DOHH2 (cell line): ENCODE measurements around the gene ZNF593.

Source experiments
- H3F3A ChIP-seq: fragments of 200-600 bp; sonication (generic), shearing (Covaris generic); 2 replicates; pipeline ENCODE4 v1.6.0; 2016; ENCODE audit warnings: antibody characterized with exemption, mild to moderate bottlenecking; ENCODE audit not compliant: control insufficient read depth, insufficient read depth
- H3K27ac ChIP-seq: fragments of 200-600 bp; sonication (generic); 2 replicates; pipeline ENCODE4 v1.5.1; 2014; ENCODE audit warnings: low read depth, mild to moderate bottlenecking, low read length, moderate library complexity
- H3K27me3 ChIP-seq: fragments of 200-600 bp; sonication (generic); 2 replicates; pipeline ENCODE4 v1.6.1; 2014; ENCODE audit warnings: mild to moderate bottlenecking, low read length, mixed read lengths; ENCODE audit not compliant: control insufficient read depth
- H3K36me3 ChIP-seq: fragments of 200-600 bp; sonication (generic); 2 replicates; pipeline ENCODE4 v1.6.1; 2014; ENCODE audit warnings: mild to moderate bottlenecking, low read length, moderate library complexity, mixed read lengths; ENCODE audit not compliant: control insufficient read depth
- H3K4me1 ChIP-seq: fragments of 200-600 bp; sonication (generic); 2 replicates; pipeline ENCODE4 v1.6.1; 2014; ENCODE audit warnings: mild to moderate bottlenecking, low read length, mixed read lengths; ENCODE audit not compliant: control insufficient read depth
- H3K4me2 ChIP-seq: fragments of 200-600 bp; sonication (generic); 2 replicates; pipeline ENCODE4 v1.6.0; 2014; ENCODE audit warnings: mild to moderate bottlenecking, low read length, moderate library complexity
- H3K4me3 ChIP-seq: fragments of 200-600 bp; sonication (generic); 2 replicates; pipeline ENCODE4 v1.5.1; 2014; ENCODE audit warnings: mild to moderate bottlenecking, low read length, mixed read lengths
- H3K79me2 ChIP-seq: fragments of 200-600 bp; sonication (generic); 2 replicates; pipeline ENCODE4 v1.6.1; 2014; ENCODE audit warnings: mild to moderate bottlenecking, low read length, mixed read lengths; ENCODE audit not compliant: control insufficient read depth
- H3K9me2 ChIP-seq: fragments of 200-600 bp; sonication (generic); replicated peaks from 2 replicates; pipeline ENCODE4 v1.6.1; 2014; ENCODE audit warnings: mild to moderate bottlenecking, low read length, mixed read lengths; ENCODE audit not compliant: control insufficient read depth
- H3K9me3 ChIP-seq: fragments of 200-600 bp; sonication (generic); 2 replicates; pipeline ENCODE4 v1.6.1; 2014; ENCODE audit warnings: antibody characterized with exemption, low read length, mixed read lengths; ENCODE audit not compliant: control insufficient read depth, insufficient read depth
- H4K20me1 ChIP-seq: fragments of 200-600 bp; sonication (generic); 2 replicates; pipeline ENCODE4 v1.6.0; 2014; ENCODE audit warnings: low read depth, mild to moderate bottlenecking, antibody characterized with exemption, low read length, moderate library complexity; ENCODE audit not compliant: control insufficient read depth, insufficient read depth
- CTCF ChIP-seq: fragments of 200-600 bp; sonication (generic); IDR thresholded peaks from one replicate; pipeline ENCODE4 v1.5.1; 2014; ENCODE audit warnings: antibody characterized with exemption, mild to moderate bottlenecking, low read depth, low read length; ENCODE audit not compliant: poor library complexity, severe bottlenecking
- EZH2phosphoT487 ChIP-seq: fragments of 200-600 bp; sonication (generic); IDR thresholded peaks from 2 replicates; pipeline ENCODE4 v1.6.1; 2017; ENCODE audit warnings: borderline replicate concordance, mild to moderate bottlenecking, antibody characterized with exemption, low read length, moderate library complexity, mixed read lengths

ZNF593 gene

GRCh38 chr1:26177182-26177684 is 7.5 kb downstream of the ZNF593 start, which contains the start of gene CNKSR1:
Gene CNKSR1, plus strand, starts transcription at chr1:26177491. Its CDS starts 57 bp downstream, at chr1:26177548.
- TF ChIP-seq CTCF (no peak), EZH2phosphoT487 (no peak)
- Histone ChIP-seq H3K4me1 (peaks cover 12% of the 10 kb centered on the region), H4K20me1 (no peaks in the 10 kb centered on the region), H3K36me3 (peaks cover 1% of the 10 kb centered on the region), H3K27me3 (no peaks in the 10 kb centered on the region), H3K4me2 (no peak within 1 kb of the TSS), H3K4me3 (no peak within 1 kb of the TSS), H3K9me3 (no peaks in the 10 kb centered on the region), H3K27ac (no peak within 1 kb of the TSS), H3K9me2 (no peaks in the 10 kb centered on the region), H3F3A (peaks cover 3% of the 10 kb centered on the region; the same call in 1 of the 2 replicates), H3K79me2 (no peaks in the 10 kb centered on the region)

- Histone ChIP-seq H3K9me2 (no peaks in the 10 kb centered on the region), H3F3A (no peaks in the 10 kb centered on the region), H3K4me1 (peaks cover 12% of the 10 kb centered on the region), H3K27ac (no peak overlapping the region), H3K4me3 (no peak overlapping the region), H4K20me1 (no peaks in the 10 kb centered on the region), H3K79me2 (no peaks in the 10 kb centered on the region), H3K4me2 (no peak overlapping the region), H3K27me3 (no peaks in the 10 kb centered on the region), H3K36me3 (no peaks in the 10 kb centered on the region), H3K9me3 (no peaks in the 10 kb centered on the region)
- TF ChIP-seq EZH2phosphoT487 = no peak
- TF ChIP-seq CTCF = no peak
Measured at GRCh38 chr1:26180010-26180506, 10.3 kb downstream of the ZNF593 start.

- H4K20me1 ChIP-seq = no peaks in the 10 kb centered on the region
- TF ChIP-seq EZH2phosphoT487 = no peak
- no peak for TF ChIP-seq CTCF
- H3K36me3 ChIP-seq = no peaks in the 10 kb centered on the region
- no peaks in the 10 kb centered on the region for H3K27me3 ChIP-seq
- H3K4me1 ChIP-seq = peaks cover 12% of the 10 kb centered on the region
- H3F3A ChIP-seq = no peaks in the 10 kb centered on the region
- H3K9me2 ChIP-seq = no peaks in the 10 kb centered on the region
- no peak overlapping the region for H3K4me2 ChIP-seq
- no peaks in the 10 kb centered on the region for H3K79me2 ChIP-seq
- H3K4me3 ChIP-seq = no peak overlapping the region
- no peak overlapping the region for H3K27ac ChIP-seq
- H3K9me3 ChIP-seq = no peaks in the 10 kb centered on the region
Measured at GRCh38 chr1:26181586-26182382, 12.1 kb downstream of the ZNF593 start.
